Skin epidermis (tissue), 12 donors: ENCODE measurements around the gene RAP1B.
"Not testable (repeated sequence)": the region's sequence is repeated elsewhere in the genome, so short reads cannot be mapped to it uniquely, and the experiment has no call there.

Experiments used
- H3K27ac ChIP-seq, 21 experiments: fragments of 200-600 bp; sonication (generic) in 11 of 21; one replicate each; pipeline ENCODE4 v1.5.0; 2020; ENCODE audit warnings: mild to moderate bottlenecking in 3 of 21, inconsistent platforms in 2 of 21, moderate library complexity in 2 of 21
- H3K4me3 ChIP-seq, 7 experiments: fragments of 200-600 bp; sonication (generic) in 2 of 7; one replicate each; pipeline ENCODE4 v1.5.0; 2020; ENCODE audit warnings: inconsistent platforms in 2 of 7, mild to moderate bottlenecking in 2 of 7, moderate library complexity in 1 of 7

Gene RAP1B

GRCh38 chr12:68630598-68630997, 19.9 kb downstream of the RAP1B start:
- H3K4me3 ChIP-seq = no peak overlapping the region
- H3K27ac ChIP-seq = peak overlapping the region in 1 of 21 experiments; percentile 4

GRCh38 chr12:68631227-68631626, 20.5 kb downstream of the RAP1B start:
- peak overlapping the region in 2 of 21 experiments; percentile 19 to 20 for H3K27ac ChIP-seq
- no peak overlapping the region for H3K4me3 ChIP-seq

- Histone ChIP-seq H3K27ac (no peak overlapping the region), H3K4me3 (no peak overlapping the region)
Measured at GRCh38 chr12:68632486-68632885, 21.8 kb downstream of the RAP1B start.

DNA sequence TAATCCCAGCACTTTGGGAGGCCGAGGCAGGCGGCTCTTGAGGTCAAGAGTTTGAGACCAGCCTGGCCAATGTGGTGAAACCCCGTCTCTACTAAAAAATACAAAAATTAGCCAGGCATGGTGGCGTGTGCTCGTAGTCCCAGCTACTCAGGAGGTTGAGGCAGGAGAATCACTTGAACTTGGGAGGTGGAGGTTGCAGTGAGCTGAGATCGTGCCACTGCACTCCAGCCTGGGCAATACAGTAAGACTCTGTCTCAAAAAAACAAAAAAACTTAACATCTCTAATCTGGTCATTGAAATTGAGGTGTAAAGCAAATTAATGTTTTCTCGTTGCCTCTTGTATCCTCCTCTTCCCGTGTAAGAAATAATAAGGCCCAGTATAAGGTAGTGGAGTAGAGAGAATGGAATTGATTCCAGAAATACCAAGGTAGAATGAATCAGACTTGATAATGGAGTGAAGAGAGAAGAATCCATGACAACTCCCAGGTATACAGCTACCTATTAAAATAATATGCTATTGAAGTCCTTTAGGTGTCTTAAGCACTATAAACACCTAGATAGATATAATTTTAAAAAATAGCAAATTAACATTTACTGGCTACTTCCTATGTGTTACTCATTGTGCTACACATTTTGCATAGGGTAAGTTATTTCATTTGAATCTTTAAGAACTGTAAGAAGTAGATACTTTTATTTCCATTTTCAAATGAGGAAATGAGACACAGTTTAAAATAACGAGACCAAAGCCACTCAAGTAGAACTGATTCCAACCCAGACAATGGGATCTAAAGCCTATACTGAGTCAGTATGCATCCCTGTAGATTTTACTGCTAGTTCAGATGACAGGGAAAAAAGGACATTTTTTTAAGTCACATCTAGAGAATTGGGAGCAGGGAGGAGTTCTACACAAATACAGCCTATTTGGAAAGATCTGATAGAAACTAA, 23.2 kb downstream of the RAP1B start:
- Histone ChIP-seq H3K4me3 (no peak overlapping the region), H3K27ac (no peak overlapping the region)

DNA sequence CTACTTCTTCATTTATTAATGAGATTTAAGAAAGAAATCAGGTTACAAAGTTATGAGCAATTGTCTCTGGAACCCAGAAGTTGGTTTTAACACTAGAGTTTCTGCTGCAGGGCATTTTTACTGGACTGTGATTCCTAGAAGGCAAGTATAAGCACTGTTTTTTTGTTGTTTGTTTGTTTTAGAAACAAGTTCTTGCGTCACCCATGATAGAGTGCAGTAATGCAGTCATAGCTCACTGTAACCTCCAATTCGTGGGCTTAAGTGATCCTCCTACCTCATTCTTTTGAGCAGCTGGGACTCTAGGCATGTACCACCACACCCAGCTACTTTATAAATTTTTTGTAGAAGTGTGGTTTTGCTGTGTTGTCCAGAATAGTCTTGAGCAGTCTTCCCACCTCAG, 25.6 kb downstream of the RAP1B start:
- peak overlapping the region in 1 of 21 experiments; percentile 1 for H3K27ac ChIP-seq
- no peak overlapping the region for H3K4me3 ChIP-seq

DNA sequence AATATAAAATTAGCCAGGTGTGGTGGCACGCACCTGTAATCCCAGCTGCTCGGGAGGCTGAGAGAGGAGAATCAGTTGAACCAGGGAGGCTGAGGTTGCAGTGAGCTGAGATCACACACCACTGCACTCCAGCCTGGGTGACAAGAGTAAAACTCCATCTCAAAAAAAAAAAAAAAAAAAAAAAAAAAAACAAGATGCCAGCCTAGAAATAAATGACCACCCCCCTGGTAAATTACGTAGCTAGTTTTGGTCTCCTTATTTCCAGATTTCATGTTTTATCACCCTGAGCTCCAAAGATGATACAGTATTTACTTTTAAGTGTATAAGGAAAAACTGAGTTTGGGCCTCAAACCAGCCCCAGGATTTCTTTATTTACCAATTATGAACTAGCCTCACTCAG, 26.7 kb downstream of the RAP1B start:
- not testable (repeated sequence) for H3K4me3 ChIP-seq, H3K27ac ChIP-seq

GRCh38 chr12:68638171-68638570, 27.5 kb downstream of the RAP1B start:
- Histone ChIP-seq H3K4me3 (no peak overlapping the region), H3K27ac (no peak overlapping the region)

- Histone ChIP-seq H3K4me3 (no peak overlapping the region), H3K27ac (no peak overlapping the region)
Measured at GRCh38 chr12:68638721-68639395, 28.2 kb downstream of the RAP1B start.

- H3K27ac ChIP-seq = no peak overlapping the region
- H3K4me3 ChIP-seq = no peak overlapping the region
Measured at GRCh38 chr12:68639396-68639767, 28.7 kb downstream of the RAP1B start.

- no peak overlapping the region for H3K4me3 ChIP-seq
- peak overlapping the region in 1 of 21 experiments; percentile 4 for H3K27ac ChIP-seq
Measured at GRCh38 chr12:68641138-68641537, 30.4 kb downstream of the RAP1B start.

GRCh38 chr12:68646484-68646883, 35.8 kb downstream of the RAP1B start:
- H3K27ac ChIP-seq = no peak overlapping the region
- no peak overlapping the region for H3K4me3 ChIP-seq

GRCh38 chr12:68647507-68647906, 36.8 kb downstream of the RAP1B start:
- no peak overlapping the region for H3K4me3 ChIP-seq
- H3K27ac ChIP-seq = no peak overlapping the region

DNA sequence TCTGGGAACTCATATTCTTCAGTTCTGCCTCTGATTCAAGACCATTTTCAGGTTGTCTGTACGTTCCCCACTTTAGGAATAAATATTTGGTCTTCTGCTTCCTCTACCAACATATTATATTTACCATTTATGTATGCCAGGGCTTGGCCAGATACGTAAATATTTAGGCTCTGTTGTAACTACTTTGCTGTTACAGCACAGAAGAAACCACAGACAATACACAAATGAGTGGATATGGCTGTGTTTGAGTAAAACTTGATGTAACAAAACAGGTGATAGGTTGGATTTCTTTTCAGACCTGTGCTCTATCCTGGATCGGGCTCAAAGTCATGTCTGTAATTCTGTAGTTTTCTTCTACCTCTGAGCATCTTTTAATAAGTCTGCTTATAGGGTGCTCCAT, 37.5 kb downstream of the RAP1B start:
- no peak overlapping the region for H3K27ac ChIP-seq
- no peak overlapping the region for H3K4me3 ChIP-seq

- H3K27ac ChIP-seq = peak overlapping the region in 1 of 21 experiments; percentile 24
Measured at GRCh38 chr12:68665016-68665569, 54.4 kb downstream of the RAP1B start.

GRCh38 chr12:68667291-68667690, 56.6 kb downstream of the RAP1B start:
- Histone ChIP-seq H3K4me3 (no peak overlapping the region), H3K27ac (no peak overlapping the region)

More at GRCh38 chr12:68665016-68665569, 54.4 kb downstream of the RAP1B start:
- no peak overlapping the region for H3K4me3 ChIP-seq

GRCh38 chr12:68667896-68668295, 57.2 kb downstream of the RAP1B start:
- Histone ChIP-seq H3K4me3 (no peak overlapping the region), H3K27ac (no peak overlapping the region)

- H3K27ac ChIP-seq = no peak overlapping the region
- H3K4me3 ChIP-seq = no peak overlapping the region
Measured at GRCh38 chr12:68671179-68671578, 60.5 kb downstream of the RAP1B start.

DNA sequence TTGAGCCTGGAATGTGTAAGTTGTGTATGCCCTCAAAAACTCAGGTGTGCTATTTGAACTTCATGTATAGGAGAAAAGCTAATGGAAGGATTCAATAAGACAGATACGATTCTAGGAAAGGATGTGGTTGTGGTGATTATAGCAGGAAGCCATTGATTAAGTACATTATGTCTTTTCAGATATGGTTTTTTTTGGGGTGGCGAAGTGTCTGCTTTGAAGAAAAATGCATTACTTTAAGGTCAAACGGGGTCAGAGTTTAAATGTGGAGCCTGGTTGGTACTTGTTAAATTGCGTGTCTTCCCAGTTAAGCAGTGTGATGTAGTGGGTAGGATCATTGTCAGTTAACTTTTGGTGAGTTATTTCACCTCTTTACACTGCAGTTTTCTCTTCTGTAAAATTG, 63.1 kb downstream of the RAP1B start:
- no peak overlapping the region for H3K4me3 ChIP-seq
- peak overlapping the region in 1 of 21 experiments; percentile 9 for H3K27ac ChIP-seq

DNA sequence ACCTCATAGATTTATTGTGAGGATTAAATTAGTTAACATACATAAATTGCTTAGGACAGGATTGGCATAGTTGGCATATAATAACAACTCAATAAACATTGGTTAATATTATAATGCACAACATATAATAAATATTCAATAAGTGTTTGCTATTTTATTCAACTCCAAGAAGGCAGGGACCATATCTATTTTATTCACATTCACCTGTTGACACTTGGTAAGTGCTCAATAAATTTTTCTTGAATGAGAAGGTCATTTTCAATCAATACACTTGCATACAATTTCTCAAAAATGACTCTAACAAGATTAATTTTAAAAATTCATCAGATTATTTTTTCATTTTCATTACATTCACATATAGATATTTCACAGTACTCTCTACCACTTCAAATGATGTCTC, 63.7 kb downstream of the RAP1B start:
- Histone ChIP-seq H3K27ac (peak overlapping the region in 2 of 21 experiments; percentile 9 to 63), H3K4me3 (no peak overlapping the region)

DNA sequence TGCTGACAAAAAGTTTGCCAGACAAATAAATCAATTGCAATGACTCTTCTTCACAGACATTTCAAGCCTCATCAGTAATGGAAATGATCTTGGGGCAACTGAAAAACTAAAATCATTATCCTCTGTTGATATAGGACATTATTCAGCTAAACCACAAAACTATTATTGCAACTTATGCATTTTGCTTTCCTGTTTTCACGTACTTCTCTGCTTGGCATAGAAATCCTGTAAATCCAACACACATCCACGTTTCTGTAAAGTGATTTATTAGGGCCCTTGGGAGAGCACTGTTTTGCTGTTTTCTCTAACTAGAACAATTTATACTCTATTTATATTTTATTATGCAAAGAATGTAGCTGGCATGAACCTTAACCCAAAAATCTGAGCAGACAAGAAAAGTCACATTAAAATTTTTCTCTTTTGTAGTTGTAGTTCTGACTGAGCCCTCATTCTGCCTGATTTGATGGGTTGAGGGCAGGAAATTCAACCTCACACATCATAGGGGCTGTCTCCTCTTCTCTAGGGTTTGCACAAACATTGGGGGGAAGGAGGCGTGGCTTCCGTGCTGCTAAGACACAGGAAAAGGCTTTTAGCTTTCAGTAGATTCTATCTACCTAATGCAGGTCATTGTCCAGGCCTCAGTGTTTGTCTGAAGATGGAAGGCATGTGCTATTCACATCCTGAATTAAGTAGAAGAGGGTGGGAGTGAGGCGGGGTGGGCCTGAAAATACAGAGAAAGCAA, 64.6 kb downstream of the RAP1B start:
- no peak overlapping the region for H3K4me3 ChIP-seq
- H3K27ac ChIP-seq = peak overlapping the region in 9 of 21 experiments; percentile 6 to 76 (median 35)
